ENCODE results near the gene TSEN2. TPM values are rescaled to one million over a fixed set of nuclear protein-coding genes. Genes with fewer than 3 reads are reported as not detected.

The TSEN2 gene
- polyA plus RNA-seq, 1 donor (not counting 4 experiments of a cell fraction or from before 2014, with no cell fraction given): 23.8 TPM

DNA sequence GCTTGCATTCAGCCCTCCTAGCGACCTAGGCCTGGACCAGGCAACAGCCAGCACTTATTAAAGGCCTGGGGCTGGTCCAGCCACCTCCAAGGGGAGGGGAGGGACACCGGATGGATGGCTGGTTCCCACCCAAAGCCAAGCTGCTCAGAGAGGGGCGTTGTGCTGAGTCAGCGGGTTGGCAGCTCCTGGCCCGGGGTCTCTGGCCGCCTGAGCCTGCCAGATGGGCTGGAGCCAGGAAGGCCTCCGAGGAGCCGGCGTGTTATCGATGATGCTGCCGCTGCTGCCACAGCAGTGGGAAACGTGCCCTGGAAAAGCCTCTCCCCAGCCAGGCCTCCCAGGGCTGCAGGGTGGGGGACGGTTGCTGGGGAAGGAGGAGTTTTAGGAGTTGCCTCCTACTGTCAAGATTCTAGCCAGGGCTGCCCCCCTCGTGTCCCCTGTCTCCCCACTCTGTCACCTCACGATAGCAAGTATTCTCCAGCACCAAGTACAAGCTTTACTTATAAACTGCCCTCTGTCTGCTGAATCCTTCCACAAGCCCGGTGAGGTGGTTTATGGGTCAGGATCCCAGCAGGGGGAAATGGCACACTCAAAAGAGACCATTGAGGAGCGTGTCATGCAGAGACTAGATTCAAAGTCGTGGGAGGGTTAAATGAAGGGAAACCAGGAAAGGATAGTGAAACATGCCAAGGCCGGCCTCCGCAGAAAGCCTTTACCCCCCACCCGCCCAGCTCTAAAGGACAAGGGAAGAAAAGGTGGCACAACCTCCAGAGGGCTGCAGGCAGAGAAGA, 43.2 kb upstream of the TSEN2 start:
- no peak overlapping the region for H3K4me3 ChIP-seq (ENCODE audit: control insufficient read depth in 2 of 3, extremely low read depth in 1 of 3, insufficient read depth in 2 of 3, low read depth in 1 of 3, low read length in 3 of 3)
- no peak for DNase-seq (ENCODE audit: low read depth, low spot score)
- FAIRE-seq: no peak
- no peaks in the 10 kb centered on the region for H3K9me1 ChIP-seq (ENCODE audit: control insufficient read depth, extremely low read depth, insufficient read depth, low read length)
- peaks cover 7% of the 10 kb centered on the region for H3K4me1 ChIP-seq (ENCODE audit: control insufficient read depth, extremely low read depth, insufficient read depth, low read length)
- no peaks in the 10 kb centered on the region for H3K36me3 ChIP-seq (ENCODE audit: control insufficient read depth in 2 of 2, extremely low read depth in 1 of 2, insufficient read depth in 2 of 2, low read length in 2 of 2)
- no peak overlapping the region for H3K27ac ChIP-seq (ENCODE audit: control insufficient read depth, insufficient read depth, low read length)
- dilution Hi-C loops (cut with MboI; ENCODE audit: extremely low pct_ligation_motif_present, low sequenced_read_pairs): no loop called here
- H3K4me2 ChIP-seq (ENCODE audit: control insufficient read depth, extremely low read depth, insufficient read depth, low read depth, low read length): no peak overlapping the region
- H3K9me3 ChIP-seq (ENCODE audit: control insufficient read depth, low read depth, low read length): no peaks in the 10 kb centered on the region
- no peaks in the 10 kb centered on the region for H3K79me2 ChIP-seq (ENCODE audit: control insufficient read depth, insufficient read depth, low read length)
- TF ChIP-seq EZH2 (IDR thresholded peaks at IDR 0.05; ENCODE audit: low read length): no peak
- no peak for TF ChIP-seq CTCF (optimal IDR thresholded peaks at IDR 0.05 in 1 of 3, IDR thresholded peaks at IDR 0.05 in 1 of 3, conservative IDR thresholded peaks at IDR 0.05 in 1 of 3; ENCODE audit: extremely low read depth in 1 of 3, insufficient read depth in 2 of 3, low read length in 3 of 3)
- H4K20me1 ChIP-seq (ENCODE audit: control insufficient read depth, extremely low read depth, insufficient read depth, low read length): no peaks in the 10 kb centered on the region
- H3K9ac ChIP-seq (ENCODE audit: control insufficient read depth, extremely low read depth, insufficient read depth, low read length): no peak overlapping the region
- H2AFZ ChIP-seq (ENCODE audit: control insufficient read depth, low read length): no peak overlapping the region
- peaks cover 21% of the 10 kb centered on the region for H3K27me3 ChIP-seq (ENCODE audit: control insufficient read depth, extremely low read depth, insufficient read depth, low read length)

DNA sequence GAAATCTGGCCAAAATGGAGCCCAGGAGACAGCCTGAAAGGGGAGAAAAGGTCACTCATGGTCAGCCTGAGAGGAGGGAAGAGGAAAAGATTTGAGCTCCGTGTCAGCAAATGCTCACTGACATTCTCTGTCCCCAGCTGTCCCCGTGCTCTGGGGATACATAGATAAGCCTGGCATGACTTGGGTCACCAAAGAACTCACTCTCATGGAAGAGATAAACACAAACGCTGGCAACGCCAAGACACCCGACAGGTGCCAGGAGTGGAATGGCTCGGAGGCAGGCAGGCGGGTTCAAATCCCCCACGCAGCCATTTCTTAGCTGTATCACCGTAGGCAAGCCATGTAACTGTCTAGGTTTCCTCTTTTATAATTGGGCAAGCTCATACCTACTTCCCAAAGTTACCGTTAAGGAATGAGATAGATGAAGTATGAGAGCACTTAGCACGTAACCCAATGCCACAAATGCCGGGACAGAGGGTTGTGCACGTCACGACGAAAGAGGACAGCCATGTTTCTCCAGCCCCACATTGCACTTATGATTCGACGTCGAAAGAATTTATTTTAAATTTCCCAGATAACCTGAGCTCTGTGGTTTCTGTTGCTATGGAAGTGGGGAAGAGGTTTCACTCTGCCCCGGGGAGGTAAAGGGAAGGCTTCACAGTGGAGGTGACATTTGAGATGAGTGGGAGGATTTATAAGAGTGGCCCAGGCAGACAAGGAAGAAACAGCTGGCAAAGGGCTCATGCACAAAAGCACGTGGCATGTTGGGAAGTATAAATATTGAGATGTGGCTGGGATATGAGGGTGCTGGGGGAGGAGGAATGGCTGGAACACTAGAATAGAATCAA, 41.4 kb upstream of the TSEN2 start:
- no peaks in the 10 kb centered on the region for H4K20me1 ChIP-seq (ENCODE audit: control insufficient read depth, extremely low read depth, insufficient read depth, low read length)
- FAIRE-seq: no peak
- H3K9ac ChIP-seq (ENCODE audit: control insufficient read depth, extremely low read depth, insufficient read depth, low read length): no peak overlapping the region
- no peaks in the 10 kb centered on the region for H3K79me2 ChIP-seq (ENCODE audit: control insufficient read depth, insufficient read depth, low read length)
- no peaks in the 10 kb centered on the region for H3K9me3 ChIP-seq (ENCODE audit: control insufficient read depth, low read depth, low read length)
- no peak overlapping the region for H2AFZ ChIP-seq (ENCODE audit: control insufficient read depth, low read length)
- no peak overlapping the region for H3K27ac ChIP-seq (ENCODE audit: control insufficient read depth, insufficient read depth, low read length)
- H3K27me3 ChIP-seq (ENCODE audit: control insufficient read depth, extremely low read depth, insufficient read depth, low read length): peaks cover 25% of the 10 kb centered on the region
- no peak for DNase-seq (ENCODE audit: low read depth, low spot score)
- dilution Hi-C loops (cut with MboI; ENCODE audit: extremely low pct_ligation_motif_present, low sequenced_read_pairs): no loop called here
- H3K4me2 ChIP-seq (ENCODE audit: control insufficient read depth, extremely low read depth, insufficient read depth, low read depth, low read length): no peak overlapping the region
- H3K4me3 ChIP-seq (ENCODE audit: control insufficient read depth in 2 of 3, extremely low read depth in 1 of 3, insufficient read depth in 2 of 3, low read depth in 1 of 3, low read length in 3 of 3): no peak overlapping the region
- H3K9me1 ChIP-seq (ENCODE audit: control insufficient read depth, extremely low read depth, insufficient read depth, low read length): no peaks in the 10 kb centered on the region
- peaks cover 7% of the 10 kb centered on the region for H3K4me1 ChIP-seq (ENCODE audit: control insufficient read depth, extremely low read depth, insufficient read depth, low read length)
- TF ChIP-seq EZH2 (IDR thresholded peaks at IDR 0.05; ENCODE audit: low read length) (peak; percentile 38), CTCF (optimal IDR thresholded peaks at IDR 0.05 in 1 of 3, IDR thresholded peaks at IDR 0.05 in 1 of 3, conservative IDR thresholded peaks at IDR 0.05 in 1 of 3; ENCODE audit: extremely low read depth in 1 of 3, insufficient read depth in 2 of 3, low read length in 3 of 3) (no peak)
- no peaks in the 10 kb centered on the region for H3K36me3 ChIP-seq (ENCODE audit: control insufficient read depth in 2 of 2, extremely low read depth in 1 of 2, insufficient read depth in 2 of 2, low read length in 2 of 2)

All from keratinocyte (primary cell).